Measurements from ENCODE around the gene GSK3A. TPM values are rescaled to one million over a fixed set of nuclear protein-coding genes. Genes with fewer than 3 reads are reported as not detected.
A peak's percentile ranks its signal among the peaks of the same experiment; 100 is the strongest.

The GSK3A gene
- total RNA-seq, 1 donor from 2014 or later: 50.3 TPM

DNA sequence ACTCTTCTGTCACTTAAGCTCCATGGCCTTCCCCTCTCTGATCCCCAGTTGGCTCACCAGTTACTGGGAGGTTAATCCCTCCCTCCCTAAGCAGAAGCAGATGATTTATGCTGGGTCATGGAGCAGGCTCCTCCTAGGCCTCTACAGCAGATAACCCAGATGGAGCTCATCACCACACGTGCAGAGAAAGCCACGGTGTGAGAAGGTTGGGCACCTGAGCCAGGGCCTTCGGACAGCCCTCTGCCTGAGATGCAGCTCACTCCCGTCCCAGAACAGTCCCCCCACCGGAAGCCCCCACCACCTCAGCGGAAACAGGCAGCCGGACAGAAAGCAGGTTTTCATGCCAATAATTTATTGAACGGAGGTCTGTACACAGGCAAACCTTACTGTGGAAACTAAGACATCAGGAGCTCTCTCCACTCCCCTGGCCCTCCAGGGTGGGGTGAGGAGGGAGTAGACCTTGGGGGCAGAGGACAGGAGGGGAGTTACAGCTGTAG, 12.5 kb downstream of the GSK3A start:
- no peaks in the 10 kb centered on the region for H3K9me3 ChIP-seq (ENCODE audit: insufficient read depth, low read depth, low read length)
- TF ChIP-seq, protein P1, sequence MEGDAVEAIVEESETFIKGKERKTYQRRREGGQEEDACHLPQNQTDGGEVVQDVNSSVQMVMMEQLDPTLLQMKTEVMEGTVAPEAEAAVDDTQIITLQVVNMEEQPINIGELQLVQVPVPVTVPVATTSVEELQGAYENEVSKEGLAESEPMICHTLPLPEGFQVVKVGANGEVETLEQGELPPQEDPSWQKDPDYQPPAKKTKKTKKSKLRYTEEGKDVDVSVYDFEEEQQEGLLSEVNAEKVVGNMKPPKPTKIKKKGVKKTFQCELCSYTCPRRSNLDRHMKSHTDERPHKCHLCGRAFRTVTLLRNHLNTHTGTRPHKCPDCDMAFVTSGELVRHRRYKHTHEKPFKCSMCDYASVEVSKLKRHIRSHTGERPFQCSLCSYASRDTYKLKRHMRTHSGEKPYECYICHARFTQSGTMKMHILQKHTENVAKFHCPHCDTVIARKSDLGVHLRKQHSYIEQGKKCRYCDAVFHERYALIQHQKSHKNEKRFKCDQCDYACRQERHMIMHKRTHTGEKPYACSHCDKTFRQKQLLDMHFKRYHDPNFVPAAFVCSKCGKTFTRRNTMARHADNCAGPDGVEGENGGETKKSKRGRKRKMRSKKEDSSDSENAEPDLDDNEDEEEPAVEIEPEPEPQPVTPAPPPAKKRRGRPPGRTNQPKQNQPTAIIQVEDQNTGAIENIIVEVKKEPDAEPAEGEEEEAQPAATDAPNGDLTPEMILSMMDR (IDR thresholded peaks at IDR 0.05; ENCODE audit: insufficient read depth, low read depth, low read length): no peak
- no peak for TF ChIP-seq EZH2 (IDR thresholded peaks at IDR 0.05; ENCODE audit: insufficient read depth, low read length)
- no peak overlapping the region for H3K4me2 ChIP-seq (ENCODE audit: low read length)
- DNase-seq (ENCODE audit: low read depth): no peak
- peaks cover 67% of the 10 kb centered on the region for H3K79me2 ChIP-seq (ENCODE audit: insufficient read depth, low read length)
- peak overlapping the region; percentile 5 for H3K4me3 Mint-ChIP-seq (ENCODE audit: unreplicated experiment)
- no peak for FAIRE-seq
- no peaks in the 10 kb centered on the region for H3K27me3 Mint-ChIP-seq (ENCODE audit: low read depth, unreplicated experiment)
- H3K4me3 ChIP-seq (ENCODE audit: insufficient read depth, low read depth, low read length): no peak overlapping the region
- H3K4me1 Mint-ChIP-seq (ENCODE audit: low read depth, unreplicated experiment): peaks cover 15% of the 10 kb centered on the region
- H2AFZ ChIP-seq (ENCODE audit: low read depth, low read length): no peak overlapping the region
- H3K9me3 Mint-ChIP-seq (ENCODE audit: unreplicated experiment): no peaks in the 10 kb centered on the region
- H4K20me1 ChIP-seq (ENCODE audit: insufficient read depth, low read length): peaks cover 94% of the 10 kb centered on the region
- peaks cover 43% of the 10 kb centered on the region for H3K36me3 ChIP-seq (ENCODE audit: insufficient read depth, low read length)
- peak overlapping the region; percentile 69 for H3K27ac Mint-ChIP-seq (ENCODE audit: unreplicated experiment)
- H3K27me3 ChIP-seq (ENCODE audit: insufficient read depth, low read length): no peaks in the 10 kb centered on the region
- H3K36me3 Mint-ChIP-seq (ENCODE audit: low read depth, unreplicated experiment): peaks cover 37% of the 10 kb centered on the region
- H3K27ac ChIP-seq (ENCODE audit: low read depth, low read length): no peak overlapping the region
- peaks cover 8% of the 10 kb centered on the region for H3K4me1 ChIP-seq (ENCODE audit: insufficient read depth, low read length)
- H3K9ac ChIP-seq (ENCODE audit: low read length): no peak overlapping the region

- Histone ChIP-seq H3K27ac (ENCODE audit: low read depth, low read length) (no peak overlapping the region), H3K36me3 (ENCODE audit: insufficient read depth, low read length) (peaks cover 45% of the 10 kb centered on the region)
Measured at GRCh38 chr19:42229301-42229854, 13.0 kb downstream of the GSK3A start.

More at GRCh38 chr19:42229301-42229854, 13.0 kb downstream of the GSK3A start:
- H2AFZ ChIP-seq (ENCODE audit: low read depth, low read length): no peak overlapping the region
- peaks cover 69% of the 10 kb centered on the region for H3K79me2 ChIP-seq (ENCODE audit: insufficient read depth, low read length)
- Mint-ChIP-seq H3K9me3 (ENCODE audit: unreplicated experiment) (no peaks in the 10 kb centered on the region), H3K27ac (ENCODE audit: unreplicated experiment) (peak overlapping the region; percentile 69), H3K36me3 (ENCODE audit: low read depth, unreplicated experiment) (peaks cover 34% of the 10 kb centered on the region), H3K4me1 (ENCODE audit: low read depth, unreplicated experiment) (peaks cover 15% of the 10 kb centered on the region), H3K27me3 (ENCODE audit: low read depth, unreplicated experiment) (no peaks in the 10 kb centered on the region), H3K4me3 (ENCODE audit: unreplicated experiment) (peak overlapping the region; percentile 5)
- FAIRE-seq: no peak
- DNase-seq (ENCODE audit: low read depth): no peak
- H3K4me1 ChIP-seq (ENCODE audit: insufficient read depth, low read length): peaks cover 8% of the 10 kb centered on the region
- no peak for TF ChIP-seq EZH2 (IDR thresholded peaks at IDR 0.05; ENCODE audit: insufficient read depth, low read length)
- TF ChIP-seq, protein P1 (IDR thresholded peaks at IDR 0.05; ENCODE audit: insufficient read depth, low read depth, low read length): no peak
- no peaks in the 10 kb centered on the region for H3K9me3 ChIP-seq (ENCODE audit: insufficient read depth, low read depth, low read length)
- H3K4me3 ChIP-seq (ENCODE audit: insufficient read depth, low read depth, low read length): no peak overlapping the region
- peaks cover 96% of the 10 kb centered on the region for H4K20me1 ChIP-seq (ENCODE audit: insufficient read depth, low read length)
- H3K27me3 ChIP-seq (ENCODE audit: insufficient read depth, low read length): no peaks in the 10 kb centered on the region
- no peak overlapping the region for H3K4me2 ChIP-seq (ENCODE audit: low read length)
- H3K9ac ChIP-seq (ENCODE audit: low read length): no peak overlapping the region
